MCF 10A (cell line): ENCODE data around the gene DBNDD2. TPM values are rescaled to one million over a fixed set of nuclear protein-coding genes. Genes with fewer than 3 reads are reported as not detected.

ENCODE experiments used
- BruUV-seq: library from RNA; stranded (reverse); fragments of 400-500 nt; replicated peaks from 2 replicates; lab custom pipeline; 2021; lab: Mats Ljungman, UMichigan
- CTCF ChIA-PET: fragments of 300-600 bp; sonication (Branson Sonifier 250); formaldehyde crosslinking; extraction: SDS; loops from one replicate; lab custom pipeline; 2021; ENCODE audit warnings: antibody characterized with exemption, inconsistent platforms; lab: Yijun Ruan, JAX
- POLR2A ChIA-PET: fragments of 300-600, 350-650 bp; sonication (Branson Sonifier 250); formaldehyde crosslinking; extraction: SDS; loops from one replicate; lab custom pipeline; 2020; ENCODE audit warnings: antibody characterized with exemption, inconsistent platforms; lab: Yijun Ruan, JAX
- DNase-seq: peaks from one replicate; pipeline ENCODE4 v3.0.0-alpha.2; 2018; ENCODE audit not compliant: unreplicated experiment
- H3K27ac Mint-ChIP-seq: one replicate; pipeline ENCODE4 v1.8.0; 2022; ENCODE audit warnings: mild to moderate bottlenecking, low read depth, mixed read lengths; ENCODE audit not compliant: unreplicated experiment
- H3K27me3 Mint-ChIP-seq: one replicate; pipeline ENCODE4 v1.8.0; 2022; ENCODE audit warnings: mixed read lengths; ENCODE audit not compliant: insufficient read depth, unreplicated experiment
- H3K36me3 Mint-ChIP-seq: one replicate; pipeline ENCODE4 v1.8.0; 2022; ENCODE audit warnings: mild to moderate bottlenecking, moderate library complexity, mixed read lengths; ENCODE audit not compliant: insufficient read depth, unreplicated experiment
- H3K4me1 Mint-ChIP-seq: one replicate; pipeline ENCODE4 v1.8.0; 2022; ENCODE audit warnings: mixed read lengths; ENCODE audit not compliant: insufficient read depth, unreplicated experiment
- H3K4me3 Mint-ChIP-seq: one replicate; pipeline ENCODE4 v1.8.0; 2022; ENCODE audit warnings: mild to moderate bottlenecking, moderate library complexity, mixed read lengths; ENCODE audit not compliant: unreplicated experiment
- H3K9me3 Mint-ChIP-seq: one replicate; pipeline ENCODE4 v1.8.0; 2022; ENCODE audit warnings: mixed read lengths; ENCODE audit not compliant: unreplicated experiment
- intact Hi-C: fragments of 100-400 bp; cut with micrococcal nuclease; formaldehyde crosslinking; loops from 2 replicates; pipeline ENCODE4 v1.14.1; 2022
- total RNA-seq: library from RNA; stranded (reverse); gene quantifications from 2 replicates; pipeline ENCODE4 v1.2.3, GENCODE V29; 2022
- TF ChIP-seq, protein P1 (sequence below): fragments of 200-600 bp; IDR thresholded peaks from one replicate; pipeline ENCODE4 v1.8.0; 2022; ENCODE audit warnings: antibody characterized with exemption, mild to moderate bottlenecking; ENCODE audit not compliant: unreplicated experiment

The DBNDD2 gene
- total RNA-seq, 1 experiment from 2014 or later: 9.1 TPM

DNA sequence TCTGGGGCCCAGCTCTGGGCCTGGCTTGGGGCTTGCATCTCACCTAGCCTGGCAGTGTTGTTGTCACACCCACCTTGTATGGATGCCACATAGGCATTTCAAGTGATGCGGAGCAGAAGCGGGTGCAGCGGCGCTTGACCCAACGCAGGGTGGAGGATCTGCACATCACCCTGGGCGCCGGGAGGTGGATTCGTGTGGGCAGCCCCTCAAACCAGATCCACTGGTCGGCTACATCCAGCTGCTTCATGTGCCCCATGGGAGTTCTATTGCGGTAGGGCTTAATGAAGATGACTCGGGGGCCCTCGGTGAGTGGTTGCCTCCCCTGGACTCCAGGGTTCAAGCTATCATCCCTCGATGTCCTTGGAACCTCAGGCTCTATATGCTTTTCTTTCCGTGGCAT lies 33.1 kb upstream of the DBNDD2 start:
- intact Hi-C loops: loop anchor here (1.0 kb wide), 2 partner anchors 62 to 396 kb away; no protein-coding TSS in a partner anchor
- no TSS peak for BruUV-seq
- Mint-ChIP-seq H3K9me3 (no peaks in the 10 kb centered on the region), H3K27ac (no peak overlapping the region), H3K27me3 (no peaks in the 10 kb centered on the region), H3K4me1 (peaks cover 5% of the 10 kb centered on the region), H3K36me3 (no peaks in the 10 kb centered on the region), H3K4me3 (no peak overlapping the region)
- TF ChIP-seq, protein P1, sequence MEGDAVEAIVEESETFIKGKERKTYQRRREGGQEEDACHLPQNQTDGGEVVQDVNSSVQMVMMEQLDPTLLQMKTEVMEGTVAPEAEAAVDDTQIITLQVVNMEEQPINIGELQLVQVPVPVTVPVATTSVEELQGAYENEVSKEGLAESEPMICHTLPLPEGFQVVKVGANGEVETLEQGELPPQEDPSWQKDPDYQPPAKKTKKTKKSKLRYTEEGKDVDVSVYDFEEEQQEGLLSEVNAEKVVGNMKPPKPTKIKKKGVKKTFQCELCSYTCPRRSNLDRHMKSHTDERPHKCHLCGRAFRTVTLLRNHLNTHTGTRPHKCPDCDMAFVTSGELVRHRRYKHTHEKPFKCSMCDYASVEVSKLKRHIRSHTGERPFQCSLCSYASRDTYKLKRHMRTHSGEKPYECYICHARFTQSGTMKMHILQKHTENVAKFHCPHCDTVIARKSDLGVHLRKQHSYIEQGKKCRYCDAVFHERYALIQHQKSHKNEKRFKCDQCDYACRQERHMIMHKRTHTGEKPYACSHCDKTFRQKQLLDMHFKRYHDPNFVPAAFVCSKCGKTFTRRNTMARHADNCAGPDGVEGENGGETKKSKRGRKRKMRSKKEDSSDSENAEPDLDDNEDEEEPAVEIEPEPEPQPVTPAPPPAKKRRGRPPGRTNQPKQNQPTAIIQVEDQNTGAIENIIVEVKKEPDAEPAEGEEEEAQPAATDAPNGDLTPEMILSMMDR: no peak
- CTCF ChIA-PET: interaction anchor here (0.6 to 8.0 kb wide), 13 partner anchors 12 to 591 kb away, joined by 3 to 82 read pairs (median 3); partner anchors contain the start of genes DBNDD2 and SYS1
- DNase-seq: no peak
- POLR2A ChIA-PET: interaction anchor here (1.0 to 34.6 kb wide), 4 partner anchors 9 to 41 kb away, joined by 3 to 1328 read pairs (median 4); partner anchors contain the start of genes PIGT and SDC4

DNA sequence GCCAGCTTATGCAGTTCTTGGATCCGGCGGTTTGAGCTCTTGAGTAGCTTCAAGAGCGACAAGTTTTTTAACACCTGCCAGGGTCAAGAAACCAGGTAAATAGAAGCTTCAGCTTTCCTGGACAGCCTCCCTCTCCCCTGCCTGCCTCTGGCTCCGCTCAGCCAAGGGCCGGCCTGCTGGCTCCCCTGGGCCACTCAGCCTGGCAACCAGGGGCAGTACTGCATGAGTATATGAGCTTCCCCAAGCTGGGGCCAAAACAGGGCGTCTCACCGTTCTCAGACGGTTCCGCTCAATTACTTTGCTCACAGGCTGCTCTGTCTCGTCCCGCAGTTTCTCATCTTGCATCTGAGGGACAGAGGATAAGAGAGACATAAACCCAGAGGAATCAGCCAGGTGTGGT lies 30.8 kb upstream of the DBNDD2 start:
- Mint-ChIP-seq H3K27me3 (no peaks in the 10 kb centered on the region), H3K27ac (no peak overlapping the region), H3K9me3 (no peaks in the 10 kb centered on the region), H3K36me3 (no peaks in the 10 kb centered on the region), H3K4me1 (peaks cover 5% of the 10 kb centered on the region), H3K4me3 (no peak overlapping the region)
- ChIA-PET POLR2A (interaction anchor here (1.7 to 34.6 kb wide), 3 partner anchors 14 to 59 kb away, joined by 5 to 1328 read pairs (median 7); partner anchors contain the start of genes SDC4 and SYS1), CTCF (interaction anchor here (0.8 to 7.8 kb wide), 3 partner anchors 14 to 395 kb away, joined by 3 to 61 read pairs (median 5); partner anchors contain the start of gene SYS1)
- TF ChIP-seq, protein P1: no peak
- BruUV-seq: no TSS peak
- intact Hi-C loops: no loop called here
- no peak for DNase-seq

DNA sequence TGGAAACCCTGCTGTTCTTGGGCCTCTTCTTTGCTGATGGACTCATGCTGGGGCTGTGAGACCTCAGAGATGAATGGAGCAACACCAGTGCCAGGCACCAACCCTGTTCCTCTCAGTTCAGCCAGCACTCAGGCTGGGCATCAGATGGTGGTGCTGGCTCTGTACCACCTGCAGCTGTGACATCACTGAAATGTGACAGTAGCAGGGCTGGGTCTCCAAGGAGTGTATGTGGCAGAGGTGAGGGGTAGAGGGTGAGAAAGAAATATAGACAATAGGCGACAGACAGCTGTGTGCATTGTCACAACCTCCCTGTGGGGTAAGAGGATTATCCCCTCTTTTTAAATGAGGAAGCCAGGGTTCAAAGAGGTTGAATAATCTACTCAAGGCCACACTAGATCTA lies 29.9 kb upstream of the DBNDD2 start, which contains the start of gene TP53TG5:
Gene TP53TG5, minus strand, starts transcription at position 135 of the 400 bp plus-strand sequence. Its CDS starts 89 bp downstream, at position 46.
- intact Hi-C loops: no loop called here
- DNase-seq: no peak
- ChIA-PET POLR2A (interaction anchor here (1.7 kb wide), 1 partner anchor 58 kb away, joined by 5 read pairs; no protein-coding TSS in a partner anchor), CTCF (interaction anchor here (0.6 to 7.8 kb wide), 5 partner anchors 9 to 272 kb away, joined by 3 to 61 read pairs (median 3); partner anchors contain the start of genes SPINT3 and SYS1)
- H3K27me3 Mint-ChIP-seq: no peaks in the 10 kb centered on the region
- H3K9me3 Mint-ChIP-seq: no peaks in the 10 kb centered on the region
- peaks cover 5% of the 10 kb centered on the region for H3K4me1 Mint-ChIP-seq
- no peak within 1 kb of the TSS for H3K27ac Mint-ChIP-seq
- H3K4me3 Mint-ChIP-seq: no peak within 1 kb of the TSS
- H3K36me3 Mint-ChIP-seq: no peaks in the 10 kb centered on the region
- TF ChIP-seq, protein P1: no peak
- BruUV-seq: no TSS peak

DNA sequence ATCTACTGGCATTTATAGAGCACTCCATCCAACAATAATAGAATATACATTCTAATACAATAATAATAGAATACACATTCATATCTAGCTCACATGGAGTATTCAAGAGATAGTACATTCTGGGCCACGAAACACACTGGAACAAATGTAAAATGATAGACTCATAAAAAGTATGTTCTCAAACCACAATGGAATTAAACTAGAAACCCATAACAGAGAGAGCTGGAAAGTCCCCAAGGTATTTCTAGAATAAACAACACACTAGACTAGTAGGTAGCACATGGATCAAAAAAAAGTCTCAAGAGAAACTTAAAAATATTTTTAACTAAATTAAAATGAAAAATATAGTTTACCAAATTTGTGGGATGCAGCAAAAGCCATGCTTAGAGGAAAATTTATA lies 20.8 kb upstream of the DBNDD2 start:
- CTCF ChIA-PET: interaction anchor here (0.9 kb wide), 1 partner anchor 50 kb away, joined by 3 read pairs; no protein-coding TSS in a partner anchor
- H3K36me3 Mint-ChIP-seq: no peaks in the 10 kb centered on the region
- TF ChIP-seq, protein P1: no peak
- H3K27ac Mint-ChIP-seq: no peak overlapping the region
- H3K27me3 Mint-ChIP-seq: no peaks in the 10 kb centered on the region
- H3K9me3 Mint-ChIP-seq: no peaks in the 10 kb centered on the region
- no peak overlapping the region for H3K4me3 Mint-ChIP-seq
- intact Hi-C loops: no loop called here
- no peaks in the 10 kb centered on the region for H3K4me1 Mint-ChIP-seq
- no peak for DNase-seq
- POLR2A ChIA-PET: interaction anchor here (1.8 to 1.9 kb wide), 2 partner anchors 21 to 24 kb away, joined by 3 to 4 read pairs; partner anchors contain the start of gene SYS1
- BruUV-seq: no TSS peak
